Gastrocnemius medialis (tissue), 4 donors: ENCODE data around the gene AADACL4.

Experiments used
- CTCF ChIP-seq, 5 experiments: fragments of 450-650 bp in 3 of 5; fragments of 200-600 bp in 2 of 5; sonication (generic) in 2 of 5; IDR thresholded peaks in 4 of 5; conservative IDR thresholded peaks in 1 of 5; 1 replicate in 4 of 5; 2 replicates in 1 of 5; pipeline ENCODE4 v1.5.1; 2016 to 2019; ENCODE audit warnings: antibody characterized with exemption in 5 of 5, mild to moderate bottlenecking in 3 of 5, moderate library complexity in 3 of 5
- POLR2A ChIP-seq, 2 donors: fragments of 450-650 bp; IDR thresholded peaks; one replicate each; pipeline ENCODE4 v1.6.1; 2017; ENCODE audit warnings: antibody characterized with exemption in 2 of 2, mild to moderate bottlenecking in 2 of 2, moderate library complexity in 2 of 2

GRCh38 chr1:12697397-12697796 lies 53.5 kb downstream of the AADACL4 start:
- TF ChIP-seq CTCF (IDR thresholded peaks at IDR 0.05 in 4 of 5, conservative IDR thresholded peaks at IDR 0.05 in 1 of 5) (no peak), POLR2A (IDR thresholded peaks at IDR 0.05) (no peak)
